IPS DF 19.7 (cell line): Measurements from ENCODE around the gene POTEG.
"Not testable (repeated sequence)": the region's sequence is repeated elsewhere in the genome, so short reads cannot be mapped to it uniquely, and the experiment has no call there.

ENCODE experiments used
- DNase-seq: peaks from one replicate; pipeline ENCODE4 v3.0.0-alpha.2; 2013; ENCODE audit warnings: low read depth, low spot score

Gene POTEG

DNA sequence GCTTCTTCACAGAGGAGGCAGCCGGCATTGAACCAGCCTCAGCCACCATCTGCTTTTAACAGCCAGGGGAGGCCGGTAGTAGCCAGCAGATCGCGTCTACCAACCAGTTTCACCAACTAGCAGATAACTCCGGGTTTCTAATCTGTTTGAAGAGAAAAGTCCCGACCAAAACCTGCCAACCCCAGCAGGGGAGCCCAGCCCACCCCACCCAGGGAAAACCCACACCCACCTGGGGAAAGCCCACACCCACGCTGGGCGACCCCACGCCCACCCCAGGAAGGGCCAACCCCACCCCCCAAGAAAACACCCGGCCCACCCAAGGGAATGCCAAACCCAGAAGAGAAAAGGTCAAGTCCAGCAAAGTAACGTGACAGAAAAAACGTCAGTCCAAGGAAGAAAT is at the start of gene POTEG:
TSS of gene POTEG (minus strand) at position 101 of the 400 bp plus-strand sequence. CDS start at position 49, 52 bp downstream.
- not testable (repeated sequence) for DNase-seq

DNA sequence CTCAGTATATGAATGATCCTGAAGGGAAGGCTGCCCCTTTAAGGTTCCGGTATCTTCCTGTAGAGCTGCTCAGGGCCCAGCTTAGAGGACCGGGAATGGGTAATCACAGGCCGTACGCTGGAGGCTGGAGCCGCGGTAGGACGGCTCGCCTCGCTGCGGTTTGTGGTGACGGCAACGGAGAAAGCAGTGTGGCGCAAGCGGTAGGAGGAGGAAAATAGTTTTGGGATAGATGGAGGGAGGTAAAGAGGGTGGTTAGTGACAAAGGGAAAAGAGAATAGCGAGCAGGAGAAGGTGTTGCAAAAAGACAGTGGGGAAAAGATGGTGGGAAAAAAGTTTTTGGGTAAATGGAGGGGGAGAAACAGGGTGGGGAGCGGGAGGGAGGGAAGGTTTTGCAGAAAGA is 48.0 kb upstream of the POTEG start:
- DNase-seq: not testable (repeated sequence)

DNA sequence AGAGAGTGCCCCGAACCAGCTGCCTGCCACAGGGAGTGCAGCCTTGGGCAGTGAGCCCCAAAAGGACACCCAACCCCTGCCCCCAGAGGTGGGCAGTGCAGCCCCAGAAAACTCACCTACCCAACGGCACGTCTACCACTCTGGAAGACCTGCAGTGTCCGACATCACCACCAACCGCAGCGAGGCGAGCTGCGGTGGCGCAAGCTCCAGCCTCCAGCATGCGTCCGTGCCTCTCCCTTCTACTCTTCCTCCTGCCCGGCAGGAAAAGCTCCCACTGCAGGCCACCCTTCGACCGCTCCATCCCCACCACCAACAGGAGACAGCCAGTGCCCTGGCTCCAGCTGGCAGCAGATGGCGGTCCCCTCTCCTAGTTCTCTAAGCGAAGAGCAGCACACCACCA is 47.3 kb upstream of the POTEG start:
- DNase-seq: not testable (repeated sequence)

DNA sequence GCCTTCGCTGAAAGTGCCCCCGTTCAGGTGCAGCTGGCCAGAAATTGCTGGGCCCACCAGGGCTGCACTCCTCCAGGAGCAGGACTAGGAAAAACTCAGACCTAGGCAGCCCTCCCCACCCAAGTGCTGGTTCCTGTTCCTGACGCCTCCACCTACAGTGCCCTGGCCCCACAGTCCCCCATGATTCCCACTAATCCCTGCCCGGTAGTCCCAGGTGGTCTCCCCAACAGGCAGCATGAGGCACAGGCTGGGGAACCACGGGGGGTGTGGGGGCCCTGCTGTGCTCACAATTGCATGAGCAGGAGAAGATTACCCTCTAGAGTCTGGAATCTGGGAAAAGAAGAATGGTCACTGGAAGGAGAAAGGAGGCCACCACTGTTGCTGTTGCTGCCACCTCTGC is 46.4 kb upstream of the POTEG start:
- not testable (repeated sequence) for DNase-seq

DNA sequence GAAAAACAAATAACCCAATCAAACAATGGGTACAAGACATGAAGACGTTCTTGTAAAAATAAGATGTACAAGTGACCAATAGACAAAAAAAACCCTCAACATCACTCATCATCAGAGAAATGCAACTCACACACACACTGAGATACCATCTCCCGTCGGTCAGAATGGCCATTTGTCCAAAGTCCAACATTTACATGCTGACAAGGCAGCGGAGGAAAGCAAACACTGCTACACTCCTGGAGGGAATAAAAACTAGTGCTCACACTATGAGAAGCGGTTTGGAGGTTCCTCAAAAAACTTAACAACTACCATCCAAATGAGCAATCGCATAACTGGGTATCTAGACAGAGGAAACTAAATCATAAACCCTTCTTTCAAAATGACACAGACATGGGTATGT is 11.6 kb upstream of the POTEG start:
- DNase-seq: not testable (repeated sequence)

DNA sequence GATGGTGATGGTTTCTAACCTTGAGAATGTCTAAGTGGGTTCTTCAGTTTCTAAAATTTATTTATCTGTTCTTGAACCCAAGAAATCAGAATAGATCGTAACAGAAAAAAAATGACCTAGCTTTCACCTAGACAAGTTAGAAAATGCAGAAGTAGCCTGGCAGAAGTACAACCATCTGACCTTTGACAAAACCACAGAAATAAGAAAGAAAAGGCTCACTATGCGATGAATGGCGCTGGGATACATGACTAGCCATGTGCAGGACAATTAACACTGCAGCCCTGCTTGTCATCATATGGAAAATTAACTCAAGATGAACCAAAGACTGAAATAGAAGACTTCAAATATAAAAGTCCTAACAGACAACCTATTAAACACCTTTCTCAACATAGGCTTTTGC is 5.7 kb upstream of the POTEG start:
- not testable (repeated sequence) for DNase-seq

DNA sequence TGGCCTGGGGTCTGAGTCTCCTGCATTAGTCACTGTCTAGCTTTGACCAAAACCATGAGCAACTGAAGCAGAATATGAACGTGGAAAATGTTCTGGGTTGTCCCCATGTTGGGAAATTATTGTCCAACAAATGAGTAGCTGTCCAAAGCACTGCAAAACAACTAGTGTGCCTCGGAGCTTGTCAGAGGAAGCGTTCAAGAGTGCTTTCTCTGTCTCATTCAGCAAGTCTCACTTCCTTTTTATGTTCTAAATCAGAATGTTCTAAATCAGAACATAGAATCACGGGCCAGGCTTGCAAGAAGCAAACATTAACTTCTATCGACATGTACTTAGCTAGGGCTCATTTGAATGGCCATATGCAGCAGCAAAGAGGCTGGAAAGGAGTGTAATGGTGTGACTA is 5.1 kb upstream of the POTEG start:
- not testable (repeated sequence) for DNase-seq

DNA sequence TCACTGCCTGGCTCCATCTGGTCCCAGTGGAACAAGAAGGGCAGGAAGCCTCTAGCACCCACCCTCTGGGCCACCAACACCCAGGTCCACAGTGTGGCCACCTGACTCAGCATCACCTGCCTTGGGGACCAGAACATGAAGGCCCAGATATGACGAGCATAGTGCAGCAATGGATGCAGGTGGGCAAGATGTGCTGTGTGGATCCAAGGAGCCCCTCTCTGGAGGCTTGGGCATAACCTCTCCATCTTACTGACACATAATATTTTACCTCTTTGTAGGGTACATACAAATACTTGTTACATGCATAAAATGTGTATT is 2.9 kb upstream of the POTEG start:
- DNase-seq: not testable (repeated sequence)

DNA sequence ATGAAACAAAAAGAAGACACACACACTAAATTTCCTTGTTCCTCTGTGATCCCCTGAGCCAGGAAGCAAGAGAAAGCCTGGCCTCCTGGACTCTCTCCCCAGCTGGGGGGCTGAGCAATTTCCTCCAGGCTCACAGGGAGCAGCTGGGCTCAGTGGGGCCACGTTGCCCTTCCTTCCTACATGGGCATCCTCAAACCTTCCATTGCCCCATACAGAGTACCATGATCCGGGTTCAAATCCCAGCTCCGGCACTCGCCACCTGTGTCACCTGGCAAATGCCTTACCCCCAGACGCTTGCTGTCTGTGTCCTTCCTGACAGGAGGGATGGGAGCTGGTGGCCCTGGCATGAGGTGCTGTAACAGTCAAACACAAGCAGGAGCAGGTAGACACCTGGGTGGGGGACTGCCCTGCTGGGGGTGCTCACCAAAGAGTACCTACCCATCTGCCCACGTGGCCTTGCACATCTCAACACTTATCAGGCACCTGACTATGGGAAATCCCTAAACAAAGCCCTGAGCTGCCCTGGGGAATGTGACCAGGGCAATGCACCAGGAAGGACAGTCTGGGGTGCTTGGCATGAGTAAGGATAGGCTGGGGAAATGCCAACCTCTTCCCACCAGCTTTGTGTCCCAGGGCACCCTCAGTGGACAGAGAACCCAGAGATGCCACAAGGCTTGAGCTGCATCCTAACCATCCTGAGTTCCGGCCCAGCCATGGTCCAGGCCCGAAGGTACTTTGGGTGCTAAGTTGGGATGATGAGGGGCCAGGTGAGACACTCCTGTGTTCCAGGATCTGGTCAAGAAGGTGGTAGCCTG is 2.4 kb upstream of the POTEG start:
- not testable (repeated sequence) for DNase-seq

DNA sequence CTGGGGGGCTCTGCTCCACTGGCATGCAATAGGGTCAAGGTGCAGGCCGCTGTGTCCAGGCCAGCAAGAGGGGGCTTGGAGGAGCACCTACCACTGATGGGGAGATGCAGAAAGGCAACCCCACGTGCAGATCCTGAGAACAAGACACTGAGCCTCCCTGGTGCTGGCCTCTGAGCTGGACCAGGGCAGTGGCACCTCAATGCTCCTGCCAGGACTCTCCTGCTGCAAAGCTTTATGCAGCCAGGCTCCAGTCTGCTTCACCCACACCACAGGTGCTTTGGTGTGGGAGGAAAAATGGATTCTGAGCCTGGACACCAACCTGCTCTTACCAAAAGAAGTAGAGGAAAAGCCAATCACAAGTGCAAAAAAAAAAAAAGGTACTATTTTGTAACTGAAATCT is 1.7 kb upstream of the POTEG start:
- DNase-seq: not testable (repeated sequence)

DNA sequence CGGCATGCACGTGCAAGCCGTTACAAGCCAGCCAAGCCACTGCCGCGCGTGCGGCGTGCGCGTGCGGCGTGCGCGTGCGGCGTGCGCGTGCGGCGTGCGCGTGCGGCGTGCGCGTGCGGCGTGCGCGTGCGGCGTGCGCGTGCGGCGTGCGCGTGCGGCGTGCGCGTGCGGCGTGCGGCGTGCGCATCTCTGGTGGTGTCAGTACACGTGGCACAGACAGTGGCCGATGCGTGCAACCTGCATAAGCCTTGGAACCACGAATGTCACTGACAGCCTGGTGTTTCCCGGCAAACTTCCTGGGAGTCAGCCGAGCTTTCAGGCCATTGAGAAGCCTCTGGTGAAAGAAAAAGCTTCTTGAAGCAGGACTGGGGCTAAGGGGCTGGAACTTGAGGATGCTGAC is 750 bp upstream of the POTEG start:
- DNase-seq: not testable (repeated sequence)

DNA sequence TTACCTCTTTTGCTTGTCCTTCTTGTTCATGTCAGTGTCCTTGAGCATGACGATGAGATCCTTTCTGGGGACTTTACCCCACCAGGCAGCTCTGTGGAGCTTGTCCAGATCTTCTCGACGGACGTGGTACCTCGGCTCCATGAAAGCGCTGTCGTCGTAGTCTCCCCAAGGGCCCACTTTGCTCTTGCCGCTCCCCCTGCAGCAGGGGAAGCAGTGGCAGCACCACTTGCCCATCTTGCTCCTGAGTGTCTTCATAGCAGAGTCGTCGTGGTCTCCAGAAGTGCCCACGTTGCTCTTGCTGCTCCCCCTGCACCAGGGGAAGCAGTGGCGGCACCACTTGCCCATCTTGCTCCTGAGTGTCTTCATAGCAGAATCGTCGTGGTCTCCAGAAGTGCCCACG is 376 bp downstream of the POTEG start:
- not testable (repeated sequence) for DNase-seq

DNA sequence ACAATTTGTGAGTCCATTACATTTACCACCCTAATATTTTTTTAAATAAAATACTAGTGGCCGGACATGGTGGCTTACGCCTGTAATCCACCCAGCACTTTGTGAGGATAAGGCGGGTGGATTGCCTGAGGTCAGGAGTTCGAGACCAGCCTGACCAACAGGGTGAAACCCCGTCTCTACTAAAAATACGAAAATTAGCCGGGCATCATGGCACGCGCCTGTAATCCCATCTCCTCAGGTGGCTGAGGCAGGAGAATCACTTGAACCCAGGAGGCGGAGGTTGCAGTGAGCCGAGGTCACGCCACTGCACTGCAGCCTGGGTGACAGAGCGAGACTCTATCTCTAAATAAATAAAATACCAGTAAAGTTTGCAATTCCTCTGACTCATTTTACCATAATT is 25.6 kb downstream of the POTEG start:
- DNase-seq: not testable (repeated sequence)

DNA sequence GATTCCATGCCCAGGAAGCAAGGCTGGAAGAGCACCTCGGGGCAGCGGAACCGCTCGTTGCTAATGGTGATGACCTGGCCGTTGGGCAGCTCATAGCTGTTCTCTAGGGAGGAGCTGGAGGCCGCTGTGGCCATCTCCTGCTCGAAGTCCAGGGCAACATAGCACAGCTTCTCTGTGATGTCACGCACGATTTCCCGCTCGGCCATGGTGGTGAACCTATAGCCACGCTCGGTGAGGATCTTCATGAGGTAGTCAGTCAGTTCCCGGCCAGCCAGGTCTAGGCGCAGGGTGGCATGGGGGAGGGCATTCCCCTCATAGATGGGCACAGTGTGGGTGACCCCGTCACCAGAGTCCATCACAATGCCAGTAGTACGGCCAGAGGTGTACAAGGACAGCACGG is 32.0 kb downstream of the POTEG start:
- not testable (repeated sequence) for DNase-seq

DNA sequence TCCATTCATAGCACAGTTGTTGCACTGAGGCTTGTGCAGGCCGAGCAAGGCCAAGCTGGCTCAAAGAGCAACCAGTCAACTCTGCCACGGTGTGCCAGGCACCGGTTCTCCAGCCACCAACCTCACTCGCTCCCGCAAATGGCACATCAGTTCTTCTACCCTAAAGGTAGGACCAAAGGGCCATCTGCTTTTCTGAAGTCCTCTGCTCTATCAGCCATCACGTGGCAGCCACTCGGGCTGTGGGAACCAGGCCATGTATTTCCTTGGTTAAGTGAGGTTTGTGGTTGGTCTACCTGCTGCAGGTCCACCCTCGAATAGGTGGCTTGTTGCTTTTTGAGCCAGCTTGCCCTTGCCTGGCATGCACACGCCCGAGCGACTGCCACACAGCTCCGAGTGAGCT is 39.4 kb downstream of the POTEG start:
- DNase-seq: not testable (repeated sequence)

DNA sequence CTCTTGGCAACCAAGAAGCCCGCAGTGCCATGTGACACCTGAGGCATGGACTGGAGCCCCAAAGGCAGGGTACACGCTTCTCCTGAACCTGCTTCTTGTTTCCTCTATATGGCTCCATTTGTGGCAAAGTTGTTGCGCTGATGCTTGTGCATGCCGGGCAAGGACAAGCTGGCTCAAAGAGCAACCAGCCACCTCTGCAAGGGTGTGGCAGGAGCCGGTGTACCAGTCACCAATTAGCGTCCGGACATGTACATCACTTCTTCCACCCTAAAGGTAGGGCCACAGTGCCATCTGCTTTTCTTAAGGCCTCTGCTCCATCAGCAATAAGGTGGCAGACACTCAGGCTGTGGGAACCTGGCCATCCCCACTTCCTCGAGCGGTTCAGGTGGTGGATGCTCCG is 43.9 kb downstream of the POTEG start:
- DNase-seq: not testable (repeated sequence)

DNA sequence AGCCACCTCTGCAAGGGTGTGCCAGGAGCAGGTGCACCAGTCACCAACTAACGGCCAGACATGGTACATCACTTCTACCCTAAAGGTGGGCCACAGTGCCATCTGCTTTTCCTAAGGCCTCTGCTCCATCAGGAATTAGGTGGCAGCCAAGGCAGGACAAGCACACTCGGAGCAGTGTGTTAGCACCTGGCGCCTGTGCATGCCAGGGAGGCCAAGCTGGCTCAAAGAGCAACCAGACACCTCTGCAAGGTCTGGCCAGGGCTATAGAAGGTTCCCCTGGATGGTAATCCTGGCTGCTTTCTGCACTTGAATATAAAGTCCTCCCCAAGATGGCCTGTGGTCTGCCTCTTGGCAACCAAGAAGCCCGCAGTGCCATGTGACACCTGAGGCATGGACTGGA is 45.4 kb downstream of the POTEG start:
- DNase-seq: not testable (repeated sequence)

DNA sequence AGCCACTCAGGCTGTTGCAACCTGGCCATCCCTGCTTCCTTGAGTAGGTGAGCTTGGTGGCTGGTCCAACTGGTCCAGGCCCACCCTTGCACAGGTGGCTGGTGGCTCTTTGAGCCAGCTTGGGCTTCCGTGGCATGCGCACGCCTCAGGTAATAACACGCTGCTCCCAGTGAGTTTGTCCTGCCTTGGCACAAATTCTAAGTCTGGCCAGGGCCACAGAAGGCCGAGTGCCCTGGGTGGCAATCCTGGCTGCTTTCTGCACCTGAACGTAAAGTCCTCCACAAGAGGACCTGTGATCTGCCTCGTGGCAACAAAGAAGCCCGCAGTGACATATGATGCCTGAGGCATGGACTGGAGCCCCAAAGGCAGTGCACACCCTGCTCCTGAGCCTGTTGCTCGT is 47.1 kb downstream of the POTEG start:
- not testable (repeated sequence) for DNase-seq

DNA sequence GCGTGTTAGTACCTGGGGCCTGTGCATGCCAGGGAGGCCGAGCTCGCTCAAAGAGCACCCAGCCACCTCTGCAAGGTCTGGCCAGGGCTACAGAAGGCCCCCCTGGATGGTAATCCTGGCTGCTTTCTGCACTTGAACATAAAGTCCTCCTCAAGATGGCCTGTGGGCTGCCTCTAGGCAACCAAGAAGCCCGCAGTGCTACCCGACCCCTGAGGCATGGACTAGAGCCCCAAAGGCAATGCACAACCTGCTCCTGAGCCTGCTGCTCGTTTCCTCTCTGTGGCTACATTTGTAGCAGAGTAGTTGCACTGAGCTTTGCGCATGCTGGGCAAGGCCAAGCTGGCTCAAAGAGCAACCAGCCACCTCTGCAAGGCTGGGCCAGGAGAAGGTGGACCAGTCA is 47.8 kb downstream of the POTEG start:
- DNase-seq: not testable (repeated sequence)

DNA sequence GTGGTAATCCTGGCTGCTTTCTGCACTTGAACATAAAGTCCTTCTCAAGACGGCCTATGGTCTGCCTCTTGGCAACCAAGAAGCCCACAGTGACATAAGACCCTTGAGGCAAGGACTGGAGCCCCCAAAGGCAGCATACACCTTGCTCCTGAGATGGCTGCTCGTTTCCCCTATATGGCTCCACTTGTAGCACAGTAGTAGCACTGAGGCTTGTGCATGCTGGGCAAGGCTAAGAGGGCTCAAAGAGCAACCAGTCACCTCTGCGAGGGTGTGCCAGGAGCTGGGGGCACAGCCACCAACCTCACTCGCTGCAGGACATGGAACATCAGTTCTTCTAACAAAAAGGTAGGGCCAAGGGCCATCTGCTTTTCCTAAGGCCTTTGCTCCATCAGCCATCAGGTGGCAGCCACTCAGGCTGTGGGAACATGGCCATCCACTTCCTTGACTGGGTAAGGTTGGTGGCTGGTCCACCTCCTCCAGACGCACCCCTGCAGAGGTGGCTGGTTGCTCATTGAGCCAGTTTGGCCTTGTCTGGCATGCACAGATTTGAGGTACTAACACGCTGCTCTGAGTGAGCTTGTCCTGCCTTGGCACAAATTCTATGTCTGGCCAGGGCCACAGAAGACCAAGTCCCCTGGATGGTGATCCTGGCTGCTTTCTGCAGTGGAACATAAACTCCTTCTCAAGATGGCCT is 49.9 kb downstream of the POTEG start:
- DNase-seq: not testable (repeated sequence)

DNA sequence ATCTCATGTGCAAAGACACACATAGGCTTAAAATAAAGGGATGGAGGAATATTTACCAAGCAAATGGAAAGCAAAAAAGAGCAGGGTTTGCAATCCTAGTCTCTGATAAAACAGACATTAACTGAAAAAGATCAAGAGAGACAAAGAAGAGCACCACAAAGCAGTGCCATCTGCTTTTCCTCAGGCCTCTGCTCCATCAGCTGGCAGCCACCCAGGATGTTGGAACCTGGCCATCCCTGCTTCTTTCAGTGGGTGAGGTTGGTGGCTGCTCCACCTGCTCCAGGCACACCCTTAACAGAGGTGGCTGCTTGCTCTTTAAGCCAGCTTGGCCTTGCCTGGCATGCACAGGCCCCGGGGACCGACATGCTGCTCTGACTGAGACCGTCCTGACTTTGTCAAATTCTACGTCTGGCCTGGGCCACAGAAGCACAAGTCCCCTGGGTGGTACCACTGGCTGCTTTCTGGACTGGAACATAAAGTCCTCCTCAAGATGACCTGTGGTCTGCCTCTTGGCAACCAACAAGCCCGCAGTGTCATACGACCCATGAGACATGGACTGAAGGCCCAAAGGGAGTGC is 51.0 kb downstream of the POTEG start:
- not testable (repeated sequence) for DNase-seq

DNA sequence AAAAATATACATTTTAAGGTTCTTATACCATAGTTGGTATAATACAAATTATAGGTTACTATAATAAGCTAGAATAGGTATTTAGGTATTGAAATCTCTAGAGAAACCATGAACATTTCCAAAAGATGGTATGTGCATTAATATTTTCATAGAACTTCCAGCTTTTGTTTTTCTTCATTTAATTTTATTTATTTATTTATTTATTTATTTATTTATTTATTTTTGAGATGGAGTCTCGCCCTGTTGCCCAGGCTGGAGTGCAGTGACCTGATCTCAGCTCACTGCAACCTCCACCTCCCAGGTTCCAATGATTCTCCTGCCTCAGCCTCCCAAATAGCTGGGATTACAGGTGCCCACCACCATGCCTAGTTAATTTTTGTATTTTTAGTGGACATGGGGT is 54.0 kb downstream of the POTEG start:
- not testable (repeated sequence) for DNase-seq

DNA sequence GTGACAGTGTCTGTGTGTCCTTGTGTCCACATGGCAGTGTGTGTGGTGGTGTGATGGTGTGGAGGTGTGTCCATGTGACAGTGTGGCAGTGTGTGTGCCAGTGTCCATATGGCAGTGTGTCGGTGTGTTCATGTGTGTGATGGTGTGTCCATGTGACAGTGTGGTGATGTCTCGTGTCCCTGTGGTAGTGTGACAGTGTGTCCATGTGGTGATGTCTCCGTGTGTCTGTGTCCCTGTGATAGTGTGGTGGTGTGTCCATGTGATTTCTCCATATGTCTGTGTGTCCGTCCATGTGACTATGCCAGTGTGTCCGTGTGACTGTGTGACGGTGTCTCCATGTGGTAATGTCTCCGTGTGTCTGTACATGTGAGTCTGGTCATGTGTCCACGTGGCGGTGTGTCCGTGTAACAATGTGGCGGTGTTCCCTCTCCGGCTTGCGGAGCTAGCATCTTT is 59.7 kb downstream of the POTEG start:
- not testable (repeated sequence) for DNase-seq
